ENCODE data around the gene NHLRC4.

Gene NHLRC4

GRCh38 chr16:518858-519257 lies 47.9 kb upstream of the NHLRC4 start:
- no peak overlapping the region for H3K4me3 ChIP-seq (ENCODE audit: low read depth, low read length)
- ChIA-PET POLR2A (interaction anchor here (0.8 kb wide), 1 partner anchor 8 kb away, joined by 3 read pairs; the partner anchor contains the start of gene CAPN15), CTCF (no interaction called here)
- TF ChIP-seq KLF8 (tag by site-specific recombination; IDR thresholded peaks at IDR 0.05) (no peak), ZNF600 (tag by site-specific recombination; IDR thresholded peaks at IDR 0.05) (peak; percentile 27; the same call in 1 of the 2 replicates), ZNF214 (tag by site-specific recombination; IDR thresholded peaks at IDR 0.05; ENCODE audit: borderline replicate concordance) (no peak), ZNF629 (tag by site-specific recombination; IDR thresholded peaks at IDR 0.05) (no peak)
- TF ChIP-seq, protein P1, sequence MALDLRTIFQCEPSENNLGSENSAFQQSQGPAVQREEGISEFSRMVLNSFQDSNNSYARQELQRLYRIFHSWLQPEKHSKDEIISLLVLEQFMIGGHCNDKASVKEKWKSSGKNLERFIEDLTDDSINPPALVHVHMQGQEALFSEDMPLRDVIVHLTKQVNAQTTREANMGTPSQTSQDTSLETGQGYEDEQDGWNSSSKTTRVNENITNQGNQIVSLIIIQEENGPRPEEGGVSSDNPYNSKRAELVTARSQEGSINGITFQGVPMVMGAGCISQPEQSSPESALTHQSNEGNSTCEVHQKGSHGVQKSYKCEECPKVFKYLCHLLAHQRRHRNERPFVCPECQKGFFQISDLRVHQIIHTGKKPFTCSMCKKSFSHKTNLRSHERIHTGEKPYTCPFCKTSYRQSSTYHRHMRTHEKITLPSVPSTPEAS (tag by site-specific recombination; IDR thresholded peaks at IDR 0.05), result no peak
- no peaks in the 10 kb centered on the region for H3K4me1 ChIP-seq (ENCODE audit: control insufficient read depth, insufficient read depth, low read length)
- no peak overlapping the region for H3K27ac ChIP-seq (ENCODE audit: extremely low read depth, low read depth, low read length)
- H3K9me3 ChIP-seq (ENCODE audit: control insufficient read depth, insufficient read depth, low read depth, low read length), result no peaks in the 10 kb centered on the region
- H3K36me3 ChIP-seq (ENCODE audit: control insufficient read depth in 2 of 2, insufficient read depth in 1 of 2, low read length in 2 of 2), result peaks cover 0 to 61% of the 10 kb centered on the region in 2 experiments; a peak in 2 of 3 replicates

DNA sequence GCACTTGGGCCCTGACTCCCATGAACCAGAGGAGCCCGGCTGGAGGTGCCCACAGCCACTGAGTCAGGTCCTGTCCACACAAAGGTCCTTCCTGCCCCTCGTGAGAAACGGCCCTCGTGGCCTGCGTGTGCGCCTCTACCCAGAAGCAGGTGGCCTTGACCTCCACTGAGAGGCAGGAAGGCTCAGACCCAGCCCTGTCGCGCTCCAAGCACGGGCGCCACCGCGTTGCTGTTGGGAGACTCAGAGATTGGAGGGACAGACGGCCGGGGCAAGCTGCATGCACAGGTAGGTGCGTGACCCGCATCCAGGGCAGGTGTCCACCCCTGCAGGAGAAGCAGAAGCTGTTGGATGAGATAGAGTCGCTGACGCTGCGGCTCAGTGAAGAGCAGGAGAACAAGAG lies 47.4 kb upstream of the NHLRC4 start:
- CTCF ChIA-PET, result interaction anchor here (1.3 kb wide), 1 partner anchor 28 kb away, joined by 3 read pairs; no protein-coding TSS in a partner anchor
- no peaks in the 10 kb centered on the region for H3K9me3 ChIP-seq (ENCODE audit: control insufficient read depth, insufficient read depth, low read depth, low read length)
- H3K4me3 ChIP-seq (ENCODE audit: low read depth, low read length), result no peak overlapping the region
- no peaks in the 10 kb centered on the region for H3K4me1 ChIP-seq (ENCODE audit: control insufficient read depth, insufficient read depth, low read length)
- TF ChIP-seq, protein P2, sequence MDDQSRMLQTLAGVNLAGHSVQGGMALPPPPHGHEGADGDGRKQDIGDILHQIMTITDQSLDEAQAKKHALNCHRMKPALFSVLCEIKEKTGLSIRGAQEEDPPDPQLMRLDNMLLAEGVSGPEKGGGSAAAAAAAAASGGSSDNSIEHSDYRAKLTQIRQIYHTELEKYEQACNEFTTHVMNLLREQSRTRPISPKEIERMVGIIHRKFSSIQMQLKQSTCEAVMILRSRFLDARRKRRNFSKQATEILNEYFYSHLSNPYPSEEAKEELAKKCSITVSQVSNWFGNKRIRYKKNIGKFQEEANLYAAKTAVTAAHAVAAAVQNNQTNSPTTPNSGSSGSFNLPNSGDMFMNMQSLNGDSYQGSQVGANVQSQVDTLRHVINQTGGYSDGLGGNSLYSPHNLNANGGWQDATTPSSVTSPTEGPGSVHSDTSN (CRISPR knock-in tag; IDR thresholded peaks at IDR 0.05), result no peak
- TF ChIP-seq ZNF701 (tag by site-specific recombination; IDR thresholded peaks at IDR 0.05) (no peak), ZBTB11 (tag by site-specific recombination; conservative IDR thresholded peaks at IDR 0.05; ENCODE audit: low read depth) (no peak), ZNF184 (tag by site-specific recombination; IDR thresholded peaks at IDR 0.05) (no peak)
- TF ChIP-seq, protein P3, sequence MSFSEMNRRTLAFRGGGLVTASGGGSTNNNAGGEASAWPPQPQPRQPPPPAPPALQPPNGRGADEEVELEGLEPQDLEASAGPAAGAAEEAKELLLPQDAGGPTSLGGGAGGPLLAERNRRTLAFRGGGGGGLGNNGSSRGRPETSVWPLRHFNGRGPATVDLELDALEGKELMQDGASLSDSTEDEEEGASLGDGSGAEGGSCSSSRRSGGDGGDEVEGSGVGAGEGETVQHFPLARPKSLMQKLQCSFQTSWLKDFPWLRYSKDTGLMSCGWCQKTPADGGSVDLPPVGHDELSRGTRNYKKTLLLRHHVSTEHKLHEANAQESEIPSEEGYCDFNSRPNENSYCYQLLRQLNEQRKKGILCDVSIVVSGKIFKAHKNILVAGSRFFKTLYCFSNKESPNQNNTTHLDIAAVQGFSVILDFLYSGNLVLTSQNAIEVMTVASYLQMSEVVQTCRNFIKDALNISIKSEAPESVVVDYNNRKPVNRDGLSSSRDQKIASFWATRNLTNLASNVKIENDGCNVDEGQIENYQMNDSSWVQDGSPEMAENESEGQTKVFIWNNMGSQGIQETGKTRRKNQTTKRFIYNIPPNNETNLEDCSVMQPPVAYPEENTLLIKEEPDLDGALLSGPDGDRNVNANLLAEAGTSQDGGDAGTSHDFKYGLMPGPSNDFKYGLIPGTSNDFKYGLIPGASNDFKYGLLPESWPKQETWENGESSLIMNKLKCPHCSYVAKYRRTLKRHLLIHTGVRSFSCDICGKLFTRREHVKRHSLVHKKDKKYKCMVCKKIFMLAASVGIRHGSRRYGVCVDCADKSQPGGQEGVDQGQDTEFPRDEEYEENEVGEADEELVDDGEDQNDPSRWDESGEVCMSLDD (tag by site-specific recombination; IDR thresholded peaks at IDR 0.05), result no peak
- POLR2A ChIA-PET, result no interaction called here
- H3K36me3 ChIP-seq (ENCODE audit: control insufficient read depth in 2 of 2, insufficient read depth in 1 of 2, low read length in 2 of 2), result peaks cover 0 to 55% of the 10 kb centered on the region in 2 experiments; a peak in 2 of 3 replicates
- H3K27ac ChIP-seq (ENCODE audit: extremely low read depth, low read depth, low read length), result no peak overlapping the region

GRCh38 chr16:519841-520687 lies 46.7 kb upstream of the NHLRC4 start:
- H3K27ac ChIP-seq (ENCODE audit: extremely low read depth, low read depth, low read length), result no peak overlapping the region
- CTCF ChIA-PET, result interaction anchor here (0.8 to 1.3 kb wide), 2 partner anchors 29 to 57 kb away, joined by 3 read pairs; no protein-coding TSS in a partner anchor
- H3K4me1 ChIP-seq (ENCODE audit: control insufficient read depth, insufficient read depth, low read length), result no peaks in the 10 kb centered on the region
- TF ChIP-seq, protein P4, sequence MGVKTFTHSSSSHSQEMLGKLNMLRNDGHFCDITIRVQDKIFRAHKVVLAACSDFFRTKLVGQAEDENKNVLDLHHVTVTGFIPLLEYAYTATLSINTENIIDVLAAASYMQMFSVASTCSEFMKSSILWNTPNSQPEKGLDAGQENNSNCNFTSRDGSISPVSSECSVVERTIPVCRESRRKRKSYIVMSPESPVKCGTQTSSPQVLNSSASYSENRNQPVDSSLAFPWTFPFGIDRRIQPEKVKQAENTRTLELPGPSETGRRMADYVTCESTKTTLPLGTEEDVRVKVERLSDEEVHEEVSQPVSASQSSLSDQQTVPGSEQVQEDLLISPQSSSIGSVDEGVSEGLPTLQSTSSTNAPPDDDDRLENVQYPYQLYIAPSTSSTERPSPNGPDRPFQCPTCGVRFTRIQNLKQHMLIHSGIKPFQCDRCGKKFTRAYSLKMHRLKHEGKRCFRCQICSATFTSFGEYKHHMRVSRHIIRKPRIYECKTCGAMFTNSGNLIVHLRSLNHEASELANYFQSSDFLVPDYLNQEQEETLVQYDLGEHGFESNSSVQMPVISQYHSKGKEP (tag by site-specific recombination; IDR thresholded peaks at IDR 0.05), result no peak
- TF ChIP-seq ZNF843 (tag by site-specific recombination; IDR thresholded peaks at IDR 0.05) (no peak), ZBTB6 (tag by site-specific recombination; IDR thresholded peaks at IDR 0.05) (peak; percentile 38; the same call in 1 of the 2 replicates), ZNF473 (tag by site-specific recombination; IDR thresholded peaks at IDR 0.05) (no peak), ZNF701 (tag by site-specific recombination; IDR thresholded peaks at IDR 0.05) (no peak), ZNF600 (tag by site-specific recombination; IDR thresholded peaks at IDR 0.05) (peak; percentile 72)
- peaks cover 0 to 50% of the 10 kb centered on the region in 2 experiments; a peak in 2 of 3 replicates for H3K36me3 ChIP-seq (ENCODE audit: control insufficient read depth in 2 of 2, insufficient read depth in 1 of 2, low read length in 2 of 2)
- no peak overlapping the region for H3K4me3 ChIP-seq (ENCODE audit: low read depth, low read length)
- POLR2A ChIA-PET, result interaction anchor here (0.6 to 1.1 kb wide), 2 partner anchors 34 to 128 kb away, joined by 3 to 4 read pairs; no protein-coding TSS in a partner anchor
- no peaks in the 10 kb centered on the region for H3K9me3 ChIP-seq (ENCODE audit: control insufficient read depth, insufficient read depth, low read depth, low read length)

Data from HEK293 (cell line).